HG02642 (cell line): ENCODE data around the gene VSIG2.

Experiments used
- ATAC-seq: cut with Tn5 transposase; IDR thresholded peaks from one replicate; pipeline ENCODE4 v1.9.1; 2021; ENCODE audit warnings: mild to moderate bottlenecking; ENCODE audit not compliant: unreplicated experiment, poor library complexity

The VSIG2 gene

GRCh38 chr11:124766156-124766555 is 14.1 kb upstream of the VSIG2 start:
- ATAC-seq, result no peak

- peak; percentile 19 for ATAC-seq
Measured at GRCh38 chr11:124763156-124763947, 11.3 kb upstream of the VSIG2 start.

DNA sequence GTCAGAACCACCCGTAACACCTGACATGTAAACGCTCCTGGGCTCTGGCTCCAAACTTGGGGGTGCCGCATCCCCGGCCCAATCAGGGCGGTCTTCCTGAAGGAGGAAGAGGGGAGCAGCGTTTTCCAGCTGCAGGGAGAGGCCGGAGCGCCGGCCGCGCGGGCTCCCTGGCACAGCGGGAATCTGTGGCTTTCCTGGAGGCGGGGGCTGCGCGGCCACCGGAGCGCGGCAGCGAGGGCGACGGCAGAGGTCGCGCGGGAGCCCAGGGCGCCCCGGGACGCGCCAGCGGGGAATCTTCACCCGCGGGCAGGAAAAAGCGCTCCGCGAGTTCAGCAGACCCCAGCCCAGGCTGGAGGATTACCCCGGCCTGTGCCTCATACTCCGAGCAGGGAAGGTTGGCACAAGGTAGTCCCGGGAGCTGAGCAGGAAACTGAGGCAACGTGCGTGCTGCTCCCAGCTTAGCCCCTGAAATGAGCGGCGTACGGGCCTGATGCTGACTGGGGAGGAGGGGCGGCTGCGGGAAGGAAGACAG is 10.6 kb upstream of the VSIG2 start:
- peak; percentile 17 for ATAC-seq

DNA sequence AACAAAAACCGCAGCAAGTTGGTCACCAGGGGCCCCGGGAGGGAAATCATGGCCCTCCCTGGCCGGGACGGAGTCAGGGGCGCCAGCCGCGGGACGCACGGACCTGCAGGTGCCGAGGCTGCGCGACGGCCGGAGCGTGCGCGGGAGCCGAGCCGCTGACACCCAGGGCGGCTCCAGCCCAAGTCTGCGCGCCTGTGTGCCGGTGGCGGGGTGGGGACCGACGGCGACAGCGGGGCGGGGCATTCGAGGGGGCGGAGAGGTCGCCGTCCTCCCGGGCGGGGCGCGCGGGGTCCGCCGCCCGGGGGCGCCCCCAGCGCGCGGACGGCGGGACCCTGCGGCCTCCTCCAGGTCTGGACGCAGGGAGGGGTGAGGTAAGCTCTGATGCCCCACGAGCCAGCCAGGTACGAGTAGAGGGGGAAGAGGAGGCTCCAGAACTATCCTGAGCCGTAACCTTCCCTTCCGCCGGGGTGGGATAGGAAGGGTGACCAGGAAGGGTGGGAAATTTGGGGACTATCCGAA is 10.1 kb upstream of the VSIG2 start, which contains the start of gene ESAM:
ESAM (minus strand) TSS at position 186 of the 519 bp plus-strand sequence; CDS start at position 50, 136 bp downstream.
- peak; percentile 67 for ATAC-seq

- no peak for ATAC-seq
Measured at GRCh38 chr11:124761301-124762104, 9.4 kb upstream of the VSIG2 start.

DNA sequence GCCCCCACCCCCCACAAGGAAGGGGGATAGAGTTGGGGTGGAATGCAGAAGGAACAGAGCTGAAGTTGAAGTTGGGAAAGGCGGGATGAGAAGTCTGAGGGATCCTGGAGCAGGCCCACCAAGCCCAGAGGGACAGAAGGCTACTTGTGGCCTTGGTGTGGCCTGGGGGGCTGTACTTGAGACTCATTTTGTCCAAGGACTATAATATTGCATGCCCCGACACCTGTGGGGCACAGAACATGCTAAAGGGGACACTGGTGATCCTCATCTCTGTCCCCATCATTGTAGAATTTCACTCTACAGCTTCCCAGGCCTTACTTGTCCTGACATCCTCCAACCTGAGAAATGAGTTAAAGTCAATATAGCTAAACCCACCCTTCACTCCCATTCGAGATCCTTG is 8.8 kb upstream of the VSIG2 start:
- ATAC-seq, result no peak

GRCh38 chr11:124760205-124760652 is 8.2 kb upstream of the VSIG2 start:
- ATAC-seq, result peak; percentile 25

DNA sequence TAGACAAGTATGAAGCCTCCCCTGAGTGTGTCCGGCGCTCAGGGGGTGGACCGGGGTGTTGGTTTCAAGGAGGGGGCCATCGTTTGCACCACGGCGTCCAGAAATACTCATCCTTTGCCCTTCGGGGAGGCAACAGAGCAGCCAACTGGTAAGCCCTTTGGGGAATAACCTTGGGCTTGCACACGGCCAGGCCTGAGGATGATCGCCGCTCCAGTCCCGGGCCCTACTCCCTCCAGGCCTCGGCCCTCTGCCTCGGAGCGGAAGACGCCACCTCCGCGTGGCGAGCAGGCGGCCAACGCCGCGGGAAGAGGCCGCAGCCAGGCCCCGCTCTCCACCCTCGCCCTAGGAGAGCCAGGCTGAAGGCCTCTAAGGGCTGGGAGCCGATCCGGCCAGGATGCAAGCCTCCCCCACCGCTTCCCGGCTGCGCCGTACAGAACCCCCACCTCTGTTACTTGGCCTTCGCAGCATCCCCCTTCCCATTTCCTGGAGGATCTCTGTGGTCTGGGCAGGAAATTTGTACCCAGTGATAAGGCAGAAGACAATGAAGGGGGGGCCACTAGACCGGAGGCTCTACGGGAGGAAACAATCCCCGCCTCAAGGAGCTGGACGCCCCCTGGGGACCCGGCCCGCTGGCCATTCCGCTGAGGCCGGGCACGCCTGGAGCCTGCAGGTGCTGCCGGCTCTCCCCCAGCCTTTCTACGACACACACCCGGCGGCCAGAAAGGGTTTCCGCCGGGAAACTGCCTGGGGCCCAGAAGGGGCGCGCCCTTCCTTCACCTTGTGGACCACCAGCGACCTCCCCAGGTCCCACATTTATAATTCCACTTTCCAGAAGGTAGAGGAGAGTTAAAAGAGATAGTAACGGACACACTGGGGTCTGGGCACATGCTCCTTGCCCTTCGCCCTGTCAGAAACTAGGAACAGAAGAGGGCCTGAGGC is 7.5 kb upstream of the VSIG2 start:
- ATAC-seq, result no peak

GRCh38 chr11:124758355-124759265 is 6.6 kb upstream of the VSIG2 start:
- peak; percentile 50 for ATAC-seq

DNA sequence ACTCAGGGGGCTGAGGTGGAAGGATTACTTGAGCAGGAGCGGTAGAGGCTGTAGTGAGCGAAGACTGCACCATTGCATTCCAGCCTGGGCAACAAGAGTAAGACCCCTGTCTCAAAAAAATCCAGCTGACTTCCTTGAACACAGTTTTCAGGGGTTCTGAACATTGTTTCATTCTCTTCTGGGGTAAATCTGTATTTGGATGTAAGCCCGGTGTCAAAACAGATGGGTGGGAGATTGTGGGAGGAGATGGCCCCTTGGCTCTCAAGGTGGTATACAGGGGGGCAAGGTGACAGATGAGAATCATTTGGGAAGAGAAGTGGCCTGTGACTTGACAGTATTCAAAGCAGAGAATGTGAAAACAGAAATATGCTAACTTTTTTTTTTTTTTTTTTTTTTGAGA is 5.3 kb upstream of the VSIG2 start:
- ATAC-seq, result no peak

GRCh38 chr11:124756753-124757227 is 4.7 kb upstream of the VSIG2 start:
- ATAC-seq, result no peak

GRCh38 chr11:124756033-124756752 is 4.1 kb upstream of the VSIG2 start:
- no peak for ATAC-seq

GRCh38 chr11:124754710-124755109 is 2.7 kb upstream of the VSIG2 start:
- ATAC-seq, result no peak

DNA sequence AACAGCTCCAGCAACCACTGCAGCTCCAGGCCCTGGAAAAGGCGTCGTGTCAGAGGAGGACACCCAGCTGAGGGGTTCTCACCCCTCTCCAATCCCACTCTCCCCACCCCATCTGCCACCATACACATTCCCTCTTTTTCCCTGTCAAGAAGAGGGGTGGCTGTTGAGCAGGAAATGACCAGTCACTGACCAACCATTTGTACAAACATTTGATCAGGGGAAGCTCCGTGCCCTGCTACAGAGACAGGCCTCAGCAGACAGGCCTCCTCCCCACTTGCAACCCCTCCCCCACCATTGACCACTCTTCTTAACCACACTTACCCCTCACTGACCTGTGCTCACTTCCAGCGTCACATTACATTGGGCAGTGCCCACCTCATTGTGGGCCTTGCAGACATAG is 2.3 kb upstream of the VSIG2 start:
- ATAC-seq, result no peak

DNA sequence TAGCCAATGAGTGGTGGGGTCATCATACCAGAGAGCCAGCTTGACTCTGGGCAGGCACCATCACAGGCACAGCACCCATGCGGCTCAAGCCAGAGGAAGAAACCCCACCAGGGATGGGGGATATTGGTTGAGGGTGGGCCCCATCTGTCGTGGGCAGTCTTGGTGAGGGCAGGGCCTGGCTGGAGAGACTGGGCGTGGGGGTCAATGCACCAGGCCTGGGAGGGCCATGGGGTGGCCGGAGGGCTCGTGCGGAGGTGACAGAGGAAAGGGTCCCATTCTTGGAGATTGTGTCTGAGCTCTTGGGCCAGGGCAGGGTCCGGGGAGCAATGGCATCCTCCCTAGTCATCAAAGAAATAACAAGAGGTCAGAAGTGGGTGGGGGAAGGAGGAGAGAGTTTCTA is 1.6 kb upstream of the VSIG2 start:
- no peak for ATAC-seq

GRCh38 chr11:124753205-124753604 is 1.1 kb upstream of the VSIG2 start:
- no peak for ATAC-seq

DNA sequence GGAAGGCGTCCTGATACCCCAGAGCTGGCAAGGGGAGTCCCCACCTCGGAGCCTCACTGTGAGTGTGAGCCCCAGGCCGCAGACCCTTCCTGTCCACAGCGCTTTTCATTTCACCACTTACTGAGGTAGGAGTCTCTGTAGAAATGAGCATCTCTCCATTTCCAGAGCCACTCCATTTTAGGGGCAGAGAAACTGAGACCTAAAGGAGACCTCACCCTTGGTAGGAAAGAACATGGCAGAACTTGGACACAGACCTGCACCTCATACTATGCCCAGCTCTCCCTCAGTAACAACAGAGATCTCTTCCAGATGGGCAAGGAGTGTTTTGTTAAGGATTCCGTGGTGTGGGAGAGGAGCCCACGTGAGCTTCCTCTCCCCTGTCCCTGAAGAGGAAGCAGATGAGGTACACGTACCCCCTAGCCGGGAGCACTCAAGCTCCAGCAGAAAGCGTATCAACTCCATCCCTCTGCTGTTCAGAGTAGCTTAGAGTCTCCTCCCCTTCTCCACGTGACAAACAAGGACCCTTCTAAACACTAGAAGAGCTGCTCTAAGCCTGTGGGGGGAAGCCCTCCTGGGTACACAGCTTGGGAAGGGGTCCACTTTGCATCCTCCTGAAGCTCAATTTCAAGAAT is 532 bp upstream of the VSIG2 start:
- ATAC-seq, result no peak

GRCh38 chr11:124751391-124751740 is 689 bp downstream of the VSIG2 start:
- no peak for ATAC-seq
